ENCODE measurements around the gene MRPS22. TPM values are rescaled to one million over a fixed set of nuclear protein-coding genes. Genes with fewer than 3 reads are reported as not detected.

MRPS22 gene
- total RNA-seq, 1 experiment from 2014 or later, result 45.7 TPM

DNA sequence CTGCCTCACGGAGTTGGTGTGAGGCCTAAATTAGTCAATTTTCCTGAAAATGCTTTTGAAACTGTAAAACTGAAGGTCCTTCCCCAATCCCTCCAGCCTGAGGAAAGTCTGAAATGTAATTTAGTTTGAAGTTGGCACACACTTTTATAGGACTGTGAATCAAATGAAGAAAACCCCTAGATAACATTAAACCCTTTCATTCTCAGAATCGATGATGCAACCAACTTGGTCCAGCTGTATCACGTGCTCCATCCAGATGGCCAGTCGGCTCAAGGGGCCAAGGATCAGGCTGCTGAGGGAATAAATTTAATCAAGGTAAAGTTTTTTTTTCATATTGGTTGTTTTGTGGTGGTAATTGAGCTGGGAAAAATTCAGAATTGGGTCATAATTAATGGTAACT, 11.7 kb downstream of the MRPS22 start:
- Histone ChIP-seq H3K27me3 (ENCODE audit: insufficient read depth, low read length) (no peaks in the 10 kb centered on the region), H4K91ac (ENCODE audit: insufficient read length, low read depth, low read length) (no peak overlapping the region), H3K56ac (ENCODE audit: insufficient read length, low read depth, low read length) (no peak overlapping the region), H4K20me1 (ENCODE audit: control insufficient read depth, insufficient read depth, insufficient read length) (no peaks in the 10 kb centered on the region), H3K9ac (ENCODE audit: extremely low read depth, insufficient read length, low read length) (no peak overlapping the region), H3K79me2 (ENCODE audit: insufficient read depth, low read length) (no peaks in the 10 kb centered on the region), H3K4ac (ENCODE audit: low read depth, low read length) (no peak overlapping the region), H3K4me2 (ENCODE audit: insufficient read depth, insufficient read length, low read length) (no peak overlapping the region), H4K5ac (ENCODE audit: insufficient read length, low read depth, low read length) (no peak overlapping the region), H2BK12ac (ENCODE audit: insufficient read length, low read depth, low read length) (no peak overlapping the region), H3K4me1 (ENCODE audit: insufficient read depth, low read length) (no peaks in the 10 kb centered on the region), H3K79me1 (ENCODE audit: insufficient read depth, low read depth, low read length, poor library complexity, severe bottlenecking) (no peaks in the 10 kb centered on the region), H3K27ac (ENCODE audit: insufficient read length, low read depth, low read length) (no peak overlapping the region), H3K14ac (ENCODE audit: insufficient read depth, low read length) (no peak overlapping the region), H2BK5ac (ENCODE audit: insufficient read length, low read length) (no peak overlapping the region), H3K18ac (ENCODE audit: insufficient read length, low read depth, low read length) (no peak overlapping the region), H2AFZ (ENCODE audit: low read length) (no peak overlapping the region), H2BK15ac (ENCODE audit: low read depth, low read length) (no peak overlapping the region), H4K8ac (replicated peaks; ENCODE audit: insufficient read length, low read depth, low read length) (no peak overlapping the region), H2BK20ac (ENCODE audit: low read depth, low read length, poor library complexity, severe bottlenecking) (no peak overlapping the region), H2BK120ac (ENCODE audit: low read depth, low read length, poor library complexity, severe bottlenecking) (no peak overlapping the region), H3K23me2 (ENCODE audit: insufficient read length, low read depth, low read length, poor library complexity, severe bottlenecking) (no peaks in the 10 kb centered on the region), H3K9me3 (ENCODE audit: control insufficient read depth, low read depth, low read length) (no peaks in the 10 kb centered on the region), H3T11ph (ENCODE audit: low read length) (no peak overlapping the region), H3K23ac (ENCODE audit: insufficient read length, low read depth, low read length) (no peak overlapping the region), H2AK5ac (ENCODE audit: insufficient read length, low read length) (no peak overlapping the region)
- Mint-ChIP-seq H3K4me3 (no peak overlapping the region), H3K27ac (no peak overlapping the region), H3K4me1 (peaks cover 0 to 4% of the 10 kb centered on the region in 2 experiments; a peak in 1 of 4 replicates), H3K27me3 (ENCODE audit: low read depth) (no peaks in the 10 kb centered on the region), H3K36me3 (ENCODE audit: insufficient read depth in 1 of 3, low read depth in 3 of 3) (peaks cover 24 to 78% (median 72%) of the 10 kb centered on the region in 3 experiments; a peak in 6 of 7 replicates), H3K9me3 (no peaks in the 10 kb centered on the region)
- TF ChIP-seq, protein P1, sequence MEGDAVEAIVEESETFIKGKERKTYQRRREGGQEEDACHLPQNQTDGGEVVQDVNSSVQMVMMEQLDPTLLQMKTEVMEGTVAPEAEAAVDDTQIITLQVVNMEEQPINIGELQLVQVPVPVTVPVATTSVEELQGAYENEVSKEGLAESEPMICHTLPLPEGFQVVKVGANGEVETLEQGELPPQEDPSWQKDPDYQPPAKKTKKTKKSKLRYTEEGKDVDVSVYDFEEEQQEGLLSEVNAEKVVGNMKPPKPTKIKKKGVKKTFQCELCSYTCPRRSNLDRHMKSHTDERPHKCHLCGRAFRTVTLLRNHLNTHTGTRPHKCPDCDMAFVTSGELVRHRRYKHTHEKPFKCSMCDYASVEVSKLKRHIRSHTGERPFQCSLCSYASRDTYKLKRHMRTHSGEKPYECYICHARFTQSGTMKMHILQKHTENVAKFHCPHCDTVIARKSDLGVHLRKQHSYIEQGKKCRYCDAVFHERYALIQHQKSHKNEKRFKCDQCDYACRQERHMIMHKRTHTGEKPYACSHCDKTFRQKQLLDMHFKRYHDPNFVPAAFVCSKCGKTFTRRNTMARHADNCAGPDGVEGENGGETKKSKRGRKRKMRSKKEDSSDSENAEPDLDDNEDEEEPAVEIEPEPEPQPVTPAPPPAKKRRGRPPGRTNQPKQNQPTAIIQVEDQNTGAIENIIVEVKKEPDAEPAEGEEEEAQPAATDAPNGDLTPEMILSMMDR (conservative IDR thresholded peaks at IDR 0.05), result no peak
- no CpG with 5 or more reads among the region's 4 CpGs for WGBS (ENCODE audit: extremely low coverage, insufficient read length, low lambda C conversion rate)
- DNase-seq, result no peak

Data from H9 (cell line).